Measurements from ENCODE around the gene ATF6. TPM values are rescaled to one million over a fixed set of nuclear protein-coding genes. Genes with fewer than 3 reads are reported as not detected.

The ATF6 gene
- total and polyA plus RNA-seq, 2 of the 8 experiments (the other 6 are each of a cell fraction or from before 2014, with no cell fraction given), result 4.6 to 10.0 TPM

DNA sequence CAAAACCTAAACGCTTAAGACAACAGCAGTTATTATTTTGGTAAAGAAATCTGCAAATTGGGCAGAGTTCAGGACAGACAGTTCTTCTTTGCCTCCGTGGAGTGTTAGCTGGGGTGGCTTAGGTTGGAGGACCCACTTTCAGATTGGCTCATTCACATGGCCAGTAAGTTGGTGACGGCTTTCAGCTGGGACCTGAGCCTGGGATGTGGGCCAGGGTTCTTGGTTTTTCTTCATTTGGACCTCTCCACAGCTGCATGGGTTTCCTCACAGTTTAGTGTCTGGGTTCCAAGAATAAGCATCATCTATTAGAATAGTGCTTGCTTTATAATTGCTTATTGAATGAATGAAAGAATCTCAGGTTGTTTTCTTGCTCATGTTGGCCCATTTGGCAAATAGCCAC is 72.2 kb downstream of the ATF6 start (continued):
- TF ChIP-seq, protein P1, sequence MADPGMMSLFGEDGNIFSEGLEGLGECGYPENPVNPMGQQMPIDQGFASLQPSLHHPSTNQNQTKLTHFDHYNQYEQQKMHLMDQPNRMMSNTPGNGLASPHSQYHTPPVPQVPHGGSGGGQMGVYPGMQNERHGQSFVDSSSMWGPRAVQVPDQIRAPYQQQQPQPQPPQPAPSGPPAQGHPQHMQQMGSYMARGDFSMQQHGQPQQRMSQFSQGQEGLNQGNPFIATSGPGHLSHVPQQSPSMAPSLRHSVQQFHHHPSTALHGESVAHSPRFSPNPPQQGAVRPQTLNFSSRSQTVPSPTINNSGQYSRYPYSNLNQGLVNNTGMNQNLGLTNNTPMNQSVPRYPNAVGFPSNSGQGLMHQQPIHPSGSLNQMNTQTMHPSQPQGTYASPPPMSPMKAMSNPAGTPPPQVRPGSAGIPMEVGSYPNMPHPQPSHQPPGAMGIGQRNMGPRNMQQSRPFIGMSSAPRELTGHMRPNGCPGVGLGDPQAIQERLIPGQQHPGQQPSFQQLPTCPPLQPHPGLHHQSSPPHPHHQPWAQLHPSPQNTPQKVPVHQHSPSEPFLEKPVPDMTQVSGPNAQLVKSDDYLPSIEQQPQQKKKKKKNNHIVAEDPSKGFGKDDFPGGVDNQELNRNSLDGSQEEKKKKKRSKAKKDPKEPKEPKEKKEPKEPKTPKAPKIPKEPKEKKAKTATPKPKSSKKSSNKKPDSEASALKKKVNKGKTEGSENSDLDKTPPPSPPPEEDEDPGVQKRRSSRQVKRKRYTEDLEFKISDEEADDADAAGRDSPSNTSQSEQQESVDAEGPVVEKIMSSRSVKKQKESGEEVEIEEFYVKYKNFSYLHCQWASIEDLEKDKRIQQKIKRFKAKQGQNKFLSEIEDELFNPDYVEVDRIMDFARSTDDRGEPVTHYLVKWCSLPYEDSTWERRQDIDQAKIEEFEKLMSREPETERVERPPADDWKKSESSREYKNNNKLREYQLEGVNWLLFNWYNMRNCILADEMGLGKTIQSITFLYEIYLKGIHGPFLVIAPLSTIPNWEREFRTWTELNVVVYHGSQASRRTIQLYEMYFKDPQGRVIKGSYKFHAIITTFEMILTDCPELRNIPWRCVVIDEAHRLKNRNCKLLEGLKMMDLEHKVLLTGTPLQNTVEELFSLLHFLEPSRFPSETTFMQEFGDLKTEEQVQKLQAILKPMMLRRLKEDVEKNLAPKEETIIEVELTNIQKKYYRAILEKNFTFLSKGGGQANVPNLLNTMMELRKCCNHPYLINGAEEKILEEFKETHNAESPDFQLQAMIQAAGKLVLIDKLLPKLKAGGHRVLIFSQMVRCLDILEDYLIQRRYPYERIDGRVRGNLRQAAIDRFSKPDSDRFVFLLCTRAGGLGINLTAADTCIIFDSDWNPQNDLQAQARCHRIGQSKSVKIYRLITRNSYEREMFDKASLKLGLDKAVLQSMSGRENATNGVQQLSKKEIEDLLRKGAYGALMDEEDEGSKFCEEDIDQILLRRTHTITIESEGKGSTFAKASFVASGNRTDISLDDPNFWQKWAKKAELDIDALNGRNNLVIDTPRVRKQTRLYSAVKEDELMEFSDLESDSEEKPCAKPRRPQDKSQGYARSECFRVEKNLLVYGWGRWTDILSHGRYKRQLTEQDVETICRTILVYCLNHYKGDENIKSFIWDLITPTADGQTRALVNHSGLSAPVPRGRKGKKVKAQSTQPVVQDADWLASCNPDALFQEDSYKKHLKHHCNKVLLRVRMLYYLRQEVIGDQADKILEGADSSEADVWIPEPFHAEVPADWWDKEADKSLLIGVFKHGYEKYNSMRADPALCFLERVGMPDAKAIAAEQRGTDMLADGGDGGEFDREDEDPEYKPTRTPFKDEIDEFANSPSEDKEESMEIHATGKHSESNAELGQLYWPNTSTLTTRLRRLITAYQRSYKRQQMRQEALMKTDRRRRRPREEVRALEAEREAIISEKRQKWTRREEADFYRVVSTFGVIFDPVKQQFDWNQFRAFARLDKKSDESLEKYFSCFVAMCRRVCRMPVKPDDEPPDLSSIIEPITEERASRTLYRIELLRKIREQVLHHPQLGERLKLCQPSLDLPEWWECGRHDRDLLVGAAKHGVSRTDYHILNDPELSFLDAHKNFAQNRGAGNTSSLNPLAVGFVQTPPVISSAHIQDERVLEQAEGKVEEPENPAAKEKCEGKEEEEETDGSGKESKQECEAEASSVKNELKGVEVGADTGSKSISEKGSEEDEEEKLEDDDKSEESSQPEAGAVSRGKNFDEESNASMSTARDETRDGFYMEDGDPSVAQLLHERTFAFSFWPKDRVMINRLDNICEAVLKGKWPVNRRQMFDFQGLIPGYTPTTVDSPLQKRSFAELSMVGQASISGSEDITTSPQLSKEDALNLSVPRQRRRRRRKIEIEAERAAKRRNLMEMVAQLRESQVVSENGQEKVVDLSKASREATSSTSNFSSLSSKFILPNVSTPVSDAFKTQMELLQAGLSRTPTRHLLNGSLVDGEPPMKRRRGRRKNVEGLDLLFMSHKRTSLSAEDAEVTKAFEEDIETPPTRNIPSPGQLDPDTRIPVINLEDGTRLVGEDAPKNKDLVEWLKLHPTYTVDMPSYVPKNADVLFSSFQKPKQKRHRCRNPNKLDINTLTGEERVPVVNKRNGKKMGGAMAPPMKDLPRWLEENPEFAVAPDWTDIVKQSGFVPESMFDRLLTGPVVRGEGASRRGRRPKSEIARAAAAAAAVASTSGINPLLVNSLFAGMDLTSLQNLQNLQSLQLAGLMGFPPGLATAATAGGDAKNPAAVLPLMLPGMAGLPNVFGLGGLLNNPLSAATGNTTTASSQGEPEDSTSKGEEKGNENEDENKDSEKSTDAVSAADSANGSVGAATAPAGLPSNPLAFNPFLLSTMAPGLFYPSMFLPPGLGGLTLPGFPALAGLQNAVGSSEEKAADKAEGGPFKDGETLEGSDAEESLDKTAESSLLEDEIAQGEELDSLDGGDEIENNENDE (IDR thresholded peaks at IDR 0.05; ENCODE audit: insufficient replicate concordance, low read length), result no peak
- TF ChIP-seq EP300 (IDR thresholded peaks at IDR 0.05; ENCODE audit: borderline replicate concordance in 1 of 2, low read depth in 2 of 2, low read length in 2 of 2), result no peak
- no peak for TF ChIP-seq TBP (IDR thresholded peaks at IDR 0.05; ENCODE audit: low read depth, low read length)
- TF ChIP-seq, protein P2, sequence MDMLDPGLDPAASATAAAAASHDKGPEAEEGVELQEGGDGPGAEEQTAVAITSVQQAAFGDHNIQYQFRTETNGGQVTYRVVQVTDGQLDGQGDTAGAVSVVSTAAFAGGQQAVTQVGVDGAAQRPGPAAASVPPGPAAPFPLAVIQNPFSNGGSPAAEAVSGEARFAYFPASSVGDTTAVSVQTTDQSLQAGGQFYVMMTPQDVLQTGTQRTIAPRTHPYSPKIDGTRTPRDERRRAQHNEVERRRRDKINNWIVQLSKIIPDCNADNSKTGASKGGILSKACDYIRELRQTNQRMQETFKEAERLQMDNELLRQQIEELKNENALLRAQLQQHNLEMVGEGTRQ (IDR thresholded peaks at IDR 0.05; ENCODE audit: low read length), result no peak
- TF ChIP-seq KDM1A (IDR thresholded peaks at IDR 0.05; ENCODE audit: borderline replicate concordance, low read length), result no peak
- no peak for TF ChIP-seq HDAC6 (IDR thresholded peaks at IDR 0.05; ENCODE audit: low read depth, low read length)

All from H1 (cell line).